GM21447 (cell line): ENCODE measurements around the gene DDA1.
"Not testable (repeated sequence)": the region's sequence is repeated elsewhere in the genome, so short reads cannot be mapped to it uniquely, and the experiment has no call there.

Experiments used
- ATAC-seq: cut with Tn5 transposase; IDR thresholded peaks from one replicate; pipeline ENCODE4 v1.9.1; 2021; ENCODE audit not compliant: unreplicated experiment

DDA1 gene

DNA sequence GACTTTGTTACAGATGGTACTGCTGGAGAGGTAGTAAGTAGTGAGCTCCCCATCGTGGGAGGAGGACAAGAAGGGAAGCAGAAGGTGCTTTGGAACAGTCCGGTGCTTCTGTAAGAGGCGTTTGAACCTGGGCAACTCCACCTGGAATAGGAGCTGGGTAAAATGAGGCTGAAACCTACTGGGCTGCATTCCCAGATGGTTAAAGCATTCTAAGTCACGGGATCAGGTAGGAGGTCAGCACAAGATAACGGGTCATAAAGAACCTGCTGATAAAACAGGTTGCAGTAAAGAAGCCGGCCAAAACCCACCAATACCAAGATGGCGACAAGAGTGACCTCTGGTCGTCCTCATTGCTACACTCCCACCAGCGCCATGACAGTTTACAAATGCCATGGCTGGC lies 22.6 kb upstream of the DDA1 start:
- ATAC-seq = no peak

DNA sequence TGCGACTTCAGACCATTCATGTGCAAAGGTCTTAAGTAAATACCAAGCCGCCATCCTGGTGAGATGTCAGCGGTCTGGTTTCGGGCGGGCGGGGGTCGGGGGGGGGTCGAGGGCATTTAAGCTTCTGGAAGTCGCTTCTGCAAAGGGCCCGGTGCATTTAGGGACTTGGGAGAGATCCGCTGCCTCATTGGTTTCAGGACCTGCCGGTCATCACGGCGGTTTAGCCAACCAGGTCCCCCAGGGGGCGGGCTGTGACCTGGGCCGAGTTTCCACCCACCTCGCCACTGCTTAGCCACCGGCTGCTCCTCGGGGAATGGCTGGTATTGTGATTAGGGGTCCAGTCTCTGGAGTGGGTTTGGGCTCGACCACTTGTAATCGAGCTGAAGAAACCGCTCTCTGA lies 19.9 kb upstream of the DDA1 start:
- ATAC-seq = no peak

DNA sequence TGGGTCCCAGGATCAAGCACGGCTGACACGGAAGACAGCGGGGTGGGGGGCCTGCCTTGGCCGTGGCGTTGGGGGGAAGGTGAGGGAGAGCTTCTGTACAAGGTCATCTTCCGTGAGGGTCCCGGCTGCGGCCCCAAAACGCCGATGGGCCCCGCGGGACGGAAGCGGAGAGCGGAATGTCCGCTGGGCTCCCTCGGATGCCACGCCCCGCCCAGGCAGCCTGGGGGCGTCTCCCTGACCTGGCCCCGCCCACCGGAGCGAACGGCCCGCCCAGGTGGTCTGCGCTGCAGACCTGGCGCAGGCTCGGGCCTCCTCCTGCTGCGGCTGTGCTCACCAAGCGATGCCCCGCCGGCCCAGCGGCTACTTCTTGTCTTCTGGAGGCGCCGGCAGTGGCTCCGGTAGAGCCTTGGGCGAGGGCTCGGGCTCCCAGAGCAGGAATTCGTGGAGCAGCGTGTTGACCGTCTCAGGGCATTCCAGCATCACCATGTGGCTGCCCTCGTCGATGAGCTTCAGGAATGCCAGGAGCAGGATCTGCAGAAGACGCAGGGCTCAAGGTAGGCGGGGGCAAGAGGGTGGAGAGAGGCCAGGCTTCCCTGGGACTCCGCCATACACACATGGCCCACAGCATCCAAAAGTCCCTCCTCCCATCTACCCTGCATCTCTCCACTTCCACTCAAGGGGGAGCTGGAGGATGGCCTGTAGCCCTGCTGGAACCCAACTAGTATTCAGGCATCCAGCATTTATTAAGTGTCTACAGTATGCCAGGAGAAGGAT lies 16.9 kb upstream of the DDA1 start:
- peak; percentile 87 for ATAC-seq

DNA sequence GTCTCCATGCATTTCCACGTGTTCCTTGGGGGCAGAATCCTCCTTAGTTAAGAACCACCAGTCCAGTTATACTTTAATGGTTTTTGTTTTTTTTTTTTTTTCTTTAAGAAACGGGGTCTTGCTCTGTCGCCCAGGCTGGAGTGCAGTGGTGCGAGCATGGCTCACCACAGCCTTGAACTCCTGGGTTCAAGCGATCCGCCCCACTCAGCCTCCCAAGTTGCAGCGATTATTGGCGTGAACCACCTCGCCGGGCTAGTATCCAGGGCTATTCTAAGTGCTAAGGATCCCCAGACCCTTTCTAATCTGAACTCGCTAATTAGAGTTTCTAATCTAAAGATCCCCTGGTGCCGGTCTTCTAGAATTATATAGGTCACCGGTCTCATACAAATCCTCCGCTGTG lies 15.8 kb upstream of the DDA1 start:
- no peak for ATAC-seq

DNA sequence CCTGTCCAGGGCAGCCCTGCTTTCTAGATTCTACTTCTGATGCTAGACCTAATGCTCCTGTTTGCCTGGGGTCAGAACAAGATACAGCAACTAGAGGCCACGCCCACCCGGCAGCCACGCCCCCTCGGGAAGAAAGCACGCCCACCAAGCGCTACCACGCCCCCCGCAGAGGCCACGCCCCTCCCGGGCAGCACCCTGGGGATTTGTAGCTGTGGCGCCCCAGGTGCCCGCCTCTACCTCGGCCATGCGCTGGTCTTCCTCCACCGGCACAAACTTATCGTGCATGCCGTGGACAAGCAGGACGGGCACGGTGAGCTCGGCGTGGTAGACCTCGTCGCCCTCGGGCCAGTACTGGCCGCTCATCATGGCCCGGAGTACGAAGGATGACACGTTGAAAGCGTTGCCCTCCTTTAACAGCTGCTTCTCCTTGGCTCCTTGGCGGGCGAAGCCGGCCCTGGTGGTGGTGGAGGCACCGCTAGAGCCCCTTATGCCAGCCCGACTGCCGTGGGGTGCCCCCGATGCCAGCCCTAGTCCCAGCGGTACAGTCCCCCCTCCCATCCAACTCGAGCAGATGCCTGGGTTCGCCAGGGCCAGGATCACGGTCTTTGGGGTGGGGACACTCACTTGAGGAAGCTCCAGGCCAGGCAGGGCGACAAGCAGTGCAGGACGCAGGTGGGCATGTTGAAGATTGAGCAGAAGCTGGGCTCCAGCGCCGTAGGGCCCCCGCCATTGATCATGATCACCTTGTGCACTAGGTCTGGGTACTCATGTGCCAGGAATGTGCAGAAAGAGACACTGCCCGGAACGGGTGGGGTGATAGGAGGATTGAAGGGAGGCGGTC lies 15.1 kb upstream of the DDA1 start:
- no peak for ATAC-seq

DNA sequence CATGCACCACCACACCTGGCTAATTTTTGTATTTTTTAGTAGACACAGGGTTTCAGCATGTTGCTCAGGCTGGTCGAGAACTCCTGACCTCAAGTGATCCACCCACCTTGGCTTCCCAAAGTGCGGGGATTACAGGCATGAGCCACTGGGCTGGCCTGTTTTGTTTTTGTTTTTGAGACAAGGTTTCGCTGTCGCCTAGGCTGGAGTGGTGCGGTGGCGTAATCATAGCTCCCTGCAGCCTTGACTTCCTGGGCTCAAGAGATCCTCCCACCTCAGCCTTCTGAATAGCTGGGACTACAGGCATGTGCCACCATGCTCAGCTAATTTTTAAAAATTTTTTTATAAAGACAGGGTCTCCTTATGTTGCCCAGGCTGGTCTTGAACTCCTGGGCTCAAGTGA lies 13.8 kb upstream of the DDA1 start:
- not testable (repeated sequence) for ATAC-seq

DNA sequence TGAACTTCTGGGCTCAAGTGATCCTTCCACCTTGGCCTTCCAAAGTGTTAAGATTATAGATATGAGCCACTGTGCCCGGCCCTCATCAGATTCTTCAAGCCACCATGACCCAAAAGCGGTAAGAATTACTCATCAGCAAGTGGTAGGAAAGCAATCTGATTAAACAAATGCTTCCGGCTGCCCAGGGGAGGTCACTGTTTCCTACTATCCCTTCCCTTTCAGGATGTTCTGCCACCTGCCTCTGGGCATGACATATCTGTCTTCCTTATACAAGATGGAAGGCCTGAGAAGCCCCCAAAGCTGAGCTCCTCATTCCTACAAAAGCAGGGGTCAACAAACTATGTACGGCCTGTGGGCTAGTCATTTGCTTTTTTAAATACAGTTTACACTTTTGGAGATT lies 13.1 kb upstream of the DDA1 start:
- ATAC-seq = no peak

DNA sequence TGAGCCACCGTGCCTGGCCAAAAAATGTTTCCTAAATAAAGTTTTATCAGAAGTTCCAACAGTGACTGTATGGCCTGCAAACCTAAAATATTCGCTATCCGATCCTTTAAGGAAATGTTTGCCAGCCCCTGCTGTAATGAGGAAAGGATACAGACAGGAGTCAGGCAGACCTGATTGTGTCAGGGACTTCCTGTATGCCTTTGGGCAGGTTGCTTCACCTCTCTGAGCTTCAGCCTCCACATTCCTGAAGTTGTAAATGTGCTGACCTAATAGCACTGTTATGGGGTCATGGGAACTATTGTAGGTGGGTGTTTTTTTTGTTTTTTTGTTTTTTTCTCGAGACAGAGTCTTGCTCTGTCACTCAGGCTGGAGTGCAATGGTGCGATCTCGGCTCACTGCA lies 12.4 kb upstream of the DDA1 start:
- ATAC-seq = no peak

DNA sequence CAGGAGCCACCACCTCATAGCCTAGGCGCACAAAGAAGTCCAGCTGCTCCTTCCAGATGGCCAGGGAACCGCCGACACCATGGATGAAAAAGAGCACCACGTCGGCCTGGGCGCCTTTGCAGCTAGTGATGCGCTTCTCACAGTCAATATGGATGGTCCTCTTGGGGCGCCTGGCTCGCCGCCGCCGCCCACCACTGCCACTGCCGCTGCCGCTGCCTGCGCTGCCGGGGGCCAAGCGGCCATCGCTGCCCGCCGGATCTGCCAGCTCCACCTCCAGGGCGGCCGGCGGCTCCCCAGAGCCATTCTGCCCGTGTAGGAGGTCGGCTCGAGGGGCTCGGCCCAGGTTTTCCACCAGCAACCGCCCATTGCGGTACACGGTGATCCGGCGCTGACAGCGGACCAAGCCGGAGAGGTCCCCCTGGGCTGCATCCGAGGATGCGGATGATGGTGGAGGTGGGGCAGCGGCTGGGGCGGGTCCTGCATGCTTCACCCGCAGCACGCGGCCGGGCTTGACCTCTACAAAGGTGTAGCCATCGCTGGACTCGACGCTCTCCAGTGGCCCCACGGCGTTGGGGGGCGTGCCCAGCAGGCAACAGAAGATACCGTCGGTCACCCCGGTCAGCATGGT lies 8.3 kb upstream of the DDA1 start:
- ATAC-seq = no peak

DNA sequence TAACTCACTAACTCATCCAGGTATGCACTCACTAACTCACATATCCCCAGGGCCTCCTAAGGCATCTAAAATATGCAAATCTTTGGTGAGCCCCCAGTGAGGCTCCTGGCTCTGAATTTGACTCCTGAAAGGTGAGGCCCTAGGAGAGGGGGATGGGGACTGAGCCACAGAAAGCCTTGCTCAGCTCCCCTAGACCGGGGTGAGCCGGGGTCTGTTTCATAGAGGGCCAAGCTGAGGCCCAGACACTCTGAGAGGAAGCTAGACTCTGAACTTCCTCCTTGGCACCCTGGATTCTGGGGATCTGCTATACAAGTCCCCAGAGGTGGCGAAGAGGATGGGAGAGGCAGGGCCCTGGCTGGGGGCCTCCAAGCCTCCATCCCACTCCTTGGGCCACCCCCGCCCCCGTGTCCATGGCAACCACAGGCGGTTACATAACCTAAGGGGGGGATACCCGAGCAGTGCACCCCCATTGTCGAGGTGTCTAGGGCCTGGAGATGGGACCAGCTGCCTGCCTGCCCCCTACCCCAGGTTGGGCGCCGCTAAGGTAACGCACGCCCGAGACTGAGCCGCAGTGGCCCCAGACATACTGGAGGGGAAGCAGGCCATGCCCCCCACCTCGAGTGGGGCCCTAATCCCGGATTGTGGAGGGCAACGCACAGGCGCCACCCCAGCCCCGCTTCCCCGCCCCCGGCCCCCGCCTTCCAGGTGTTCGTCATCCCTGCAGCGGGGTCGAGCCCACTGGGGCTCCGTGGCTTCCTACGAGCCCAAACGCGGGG lies 6.8 kb upstream of the DDA1 start:
- ATAC-seq = no peak

DNA sequence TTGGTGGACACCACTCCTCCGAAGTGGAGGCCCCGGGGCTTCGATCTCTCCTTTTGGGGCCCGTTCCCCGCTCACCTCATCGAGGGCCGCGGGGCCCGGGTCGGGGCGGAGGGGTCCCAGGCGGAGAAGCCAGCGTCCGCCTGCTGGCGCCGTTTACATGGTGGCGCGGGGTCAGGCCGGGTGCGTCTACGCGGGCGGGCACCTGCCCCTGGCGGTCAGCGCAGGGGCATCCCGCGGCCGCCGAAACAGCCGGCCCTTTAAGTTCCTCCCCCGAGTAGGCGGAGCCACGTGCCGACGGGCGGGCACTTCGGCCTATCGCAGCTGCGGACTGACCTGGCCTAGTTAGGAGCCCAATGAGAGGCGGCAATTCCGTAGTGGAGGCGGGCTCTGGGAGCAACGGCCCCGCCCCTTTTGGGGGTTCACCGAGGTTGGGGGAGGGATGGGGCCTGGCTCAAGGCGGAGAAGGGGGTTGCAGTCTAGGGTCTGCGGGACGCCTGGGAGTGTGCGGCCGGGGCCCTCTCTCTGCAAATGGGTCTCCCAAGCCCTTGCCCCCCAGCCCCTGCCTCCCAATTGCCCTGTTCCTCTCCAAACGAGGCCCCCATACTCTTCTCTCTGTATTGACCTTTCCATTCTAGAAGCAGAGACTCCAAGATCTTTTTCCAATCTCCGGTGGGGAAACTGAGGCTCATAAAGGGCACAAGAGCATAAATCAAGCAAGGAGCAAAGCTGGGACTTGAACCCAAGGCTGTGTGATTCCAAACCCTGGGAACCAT lies 6.0 kb upstream of the DDA1 start, which contains the start of gene ABHD8:
ABHD8 (minus strand) TSS at position 259 of the 773 bp plus-strand sequence. CDS start 1,809 bp downstream, outside the sequence.
- ATAC-seq = peak; percentile 60

DNA sequence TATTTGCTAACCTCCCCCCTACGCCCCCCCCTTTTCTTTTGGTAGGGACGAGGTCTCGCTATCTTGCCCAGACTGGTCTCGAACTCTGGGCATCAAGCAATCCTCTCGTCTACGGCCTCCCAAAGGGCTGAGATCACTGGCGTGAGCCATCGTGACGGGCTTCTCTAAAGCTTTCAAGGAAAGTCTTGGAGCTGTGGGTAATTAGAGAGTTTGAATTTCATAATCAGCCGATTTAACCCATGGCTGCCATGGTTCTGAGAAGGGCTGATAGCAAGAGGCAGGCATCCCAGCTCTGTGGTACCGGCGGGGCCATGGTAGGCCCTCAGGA lies 5.5 kb upstream of the DDA1 start:
- ATAC-seq = no peak

DNA sequence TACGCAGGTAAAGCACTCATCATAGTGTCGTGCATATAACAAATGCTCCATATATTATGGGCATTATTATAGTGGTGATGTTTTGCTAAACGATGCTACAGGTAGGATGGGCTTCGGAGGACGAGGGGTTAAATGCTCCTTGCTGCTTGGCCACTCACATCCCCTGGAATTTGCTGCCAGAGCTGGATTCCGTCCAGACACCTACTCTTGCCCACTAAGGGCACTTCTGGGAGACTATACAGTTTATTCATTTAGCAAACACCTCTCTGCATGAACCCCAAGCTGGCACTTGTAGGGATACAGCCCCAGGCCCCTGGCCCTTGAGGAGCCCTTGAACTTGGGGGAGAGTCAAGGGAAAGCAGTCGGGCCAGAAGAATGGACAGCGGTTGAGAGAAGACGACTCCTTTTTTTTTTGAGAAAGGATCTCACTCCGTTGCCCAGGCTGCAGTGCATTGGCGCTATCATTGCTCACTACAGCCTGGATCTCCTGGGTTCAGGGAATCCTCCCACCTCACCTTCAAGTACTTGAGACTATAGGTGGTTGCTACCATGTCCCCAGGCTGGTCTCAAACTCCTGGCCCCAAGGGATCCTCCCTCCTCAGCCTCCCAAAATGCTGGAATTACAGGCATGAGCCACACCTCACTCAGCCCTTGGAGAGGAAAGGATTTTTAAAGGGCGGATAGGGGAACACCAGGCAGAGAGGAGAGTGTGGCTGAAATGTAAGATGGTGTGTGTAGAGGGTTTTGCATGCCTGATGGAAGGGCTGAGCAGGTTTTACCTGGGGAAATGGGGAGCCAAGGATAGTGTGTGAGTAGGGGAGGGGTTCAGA lies 4.8 kb upstream of the DDA1 start:
- ATAC-seq = no peak

DNA sequence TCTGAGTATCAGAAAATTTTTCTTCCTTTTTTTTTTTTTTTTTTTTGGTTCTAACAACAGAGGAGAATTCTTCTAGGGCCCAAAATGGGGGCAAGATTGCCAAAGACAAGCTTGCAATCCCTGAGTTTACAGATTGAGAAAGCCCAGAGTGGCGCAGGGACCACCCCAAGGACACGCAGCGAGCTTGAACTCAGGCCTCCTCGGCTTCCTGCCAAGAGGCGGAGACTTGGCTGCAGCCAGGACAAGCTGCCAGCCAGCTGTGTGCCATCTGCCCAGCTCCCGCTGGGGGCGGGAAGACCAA lies 4.2 kb upstream of the DDA1 start:
- no peak for ATAC-seq

DNA sequence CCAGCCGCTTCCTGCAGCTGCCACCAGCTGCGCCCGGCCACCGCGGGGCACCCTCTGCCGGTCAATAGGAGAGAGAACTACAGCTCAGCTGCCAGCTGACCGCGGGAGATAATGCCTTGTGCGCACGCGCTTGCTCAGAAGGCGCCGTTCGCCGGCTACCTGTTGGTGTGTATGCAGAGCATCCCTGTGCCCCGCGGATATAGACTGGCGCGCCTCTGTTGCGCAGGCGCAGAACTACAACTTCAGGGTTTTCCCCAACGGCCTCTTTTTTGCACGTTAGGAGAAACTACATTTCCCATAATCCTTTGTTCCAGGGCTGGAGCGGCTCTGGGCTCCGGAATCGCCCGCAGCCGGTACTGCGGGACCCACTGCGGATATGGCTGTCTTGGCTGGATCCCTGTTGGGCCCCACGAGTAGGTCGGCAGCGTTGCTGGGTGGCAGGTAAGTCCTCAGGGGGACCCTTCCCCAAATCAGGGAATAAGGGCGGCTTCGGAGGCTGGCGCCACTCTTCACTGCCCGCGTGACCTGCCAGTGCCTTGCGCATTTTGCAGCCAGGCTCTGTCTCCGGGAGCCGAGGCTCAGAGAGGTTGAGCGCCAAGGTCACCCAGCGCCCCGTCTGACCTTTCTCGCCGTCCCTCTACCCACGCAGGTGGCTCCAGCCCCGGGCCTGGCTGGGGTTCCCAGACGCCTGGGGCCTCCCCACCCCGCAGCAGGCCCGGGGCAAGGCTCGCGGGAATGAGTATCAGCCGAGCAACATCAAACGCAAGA lies 3.7 kb upstream of the DDA1 start, which contains the start of gene MRPL34:
MRPL34 (plus strand) TSS at position 356 of the 768 bp plus-strand sequence; CDS start at position 377, 21 bp downstream.
- peak; percentile 57 for ATAC-seq

DNA sequence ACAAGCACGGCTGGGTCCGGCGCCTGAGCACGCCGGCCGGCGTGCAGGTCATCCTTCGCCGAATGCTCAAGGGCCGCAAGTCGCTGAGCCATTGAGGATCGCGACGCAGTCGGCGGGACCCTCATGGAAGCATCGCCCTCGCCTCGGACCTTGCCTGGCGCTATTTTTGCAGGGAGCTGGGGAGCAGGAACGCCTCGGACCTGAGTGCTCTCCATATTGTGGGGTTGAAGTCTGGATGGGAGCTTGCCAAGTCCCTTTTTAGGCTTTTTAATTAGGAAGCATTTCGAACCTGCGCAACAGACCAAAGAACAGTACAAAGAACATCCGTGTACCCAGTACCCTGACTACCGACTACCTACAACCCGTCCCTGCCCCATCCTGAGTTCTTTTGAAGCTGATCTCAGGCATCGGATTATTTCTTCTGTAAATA lies 3.1 kb upstream of the DDA1 start:
- ATAC-seq = no peak

DNA sequence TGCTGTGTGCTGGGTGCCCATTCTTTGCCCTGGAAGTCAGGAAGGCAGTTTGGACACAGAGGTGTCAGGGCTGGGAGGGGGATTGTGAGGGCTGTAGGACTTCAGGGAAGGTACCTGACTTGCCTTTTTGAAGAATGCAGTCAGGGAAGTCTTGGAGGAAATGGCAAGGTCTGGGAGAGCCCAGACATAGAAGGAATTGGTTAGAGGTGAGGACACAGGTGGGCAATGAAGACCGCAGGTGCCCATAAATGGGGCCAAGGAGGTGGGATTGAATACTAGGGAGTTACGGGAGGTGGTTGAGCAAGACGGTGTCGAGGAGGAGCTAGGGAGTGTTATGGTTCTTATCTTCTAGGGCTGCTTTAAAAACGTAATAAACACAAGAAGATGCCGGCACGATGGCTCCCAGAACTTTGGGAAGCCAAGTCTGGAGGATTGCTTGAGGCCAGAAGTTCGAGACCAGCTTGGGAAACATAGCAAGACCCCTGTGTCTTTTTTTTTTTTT lies 1.4 kb upstream of the DDA1 start:
- no peak for ATAC-seq

DNA sequence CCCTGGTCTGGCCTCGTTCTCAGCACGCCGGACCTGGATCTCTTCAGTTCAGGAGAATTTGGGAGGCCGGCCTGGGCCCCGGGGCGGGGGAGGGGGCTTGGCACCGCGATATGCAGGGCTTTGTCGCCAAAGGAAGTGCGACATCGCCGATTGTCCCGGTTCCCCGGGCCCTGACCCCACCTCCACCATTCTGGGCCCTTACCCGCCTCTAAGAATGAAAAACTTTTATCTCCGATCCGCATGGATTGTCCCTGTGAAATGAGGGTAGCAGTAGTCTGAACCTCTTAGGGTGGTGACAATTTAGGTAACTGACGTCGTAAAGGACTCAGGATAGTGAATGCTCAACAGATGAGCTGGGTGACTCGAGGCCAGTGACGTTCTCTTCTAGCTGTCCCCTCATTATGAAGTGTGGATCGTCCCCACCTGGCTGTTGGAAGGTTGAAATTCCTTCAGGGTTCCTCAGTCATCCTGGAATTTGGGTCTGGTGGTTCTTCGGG lies 650 bp downstream of the DDA1 start:
- no peak for ATAC-seq
